IPS DF 6.9 (cell line): ENCODE results near the gene GULP1.

Experiments used
- DNase-seq: peaks from one replicate; pipeline ENCODE4 v3.0.0-alpha.2; 2013; ENCODE audit warnings: low read depth, low spot score
- H3K27ac ChIP-seq: one replicate; pipeline ENCODE4 v1.5.1; 2013; ENCODE audit warnings: low read length, control low read depth
- H3K27me3 ChIP-seq: 2 replicates; pipeline ENCODE4 v1.6.1; 2013; ENCODE audit warnings: mild to moderate bottlenecking, low read length; ENCODE audit not compliant: control insufficient read depth, insufficient read depth
- H3K36me3 ChIP-seq: 2 replicates; pipeline ENCODE4 v1.6.1; 2013; ENCODE audit warnings: low read length; ENCODE audit not compliant: control insufficient read depth, insufficient read depth
- H3K4me1 ChIP-seq: 2 replicates; pipeline ENCODE4 v1.6.1; 2013; ENCODE audit warnings: low read length; ENCODE audit not compliant: control insufficient read depth, insufficient read depth
- H3K4me3 ChIP-seq: 2 replicates; pipeline ENCODE4 v1.5.1; 2013; ENCODE audit warnings: mild to moderate bottlenecking, low read length
- H3K9me3 ChIP-seq: 2 replicates; pipeline ENCODE4 v1.6.1; 2013; ENCODE audit warnings: low read length, inconsistent platforms; ENCODE audit not compliant: control insufficient read depth, insufficient read depth
- WGBS: extraction: QIAGEN DNeasy Blood & Tissue Kit; methylation state at CpG from one replicate; pipeline ENCODE4 v1.1.7; 2013; ENCODE audit warnings: mixed read lengths, missing lambda C conversion rate; ENCODE audit not compliant: insufficient read length, insufficient coverage; 5-methylcytosine and 5-hydroxymethylcytosine counted together

The GULP1 gene

DNA sequence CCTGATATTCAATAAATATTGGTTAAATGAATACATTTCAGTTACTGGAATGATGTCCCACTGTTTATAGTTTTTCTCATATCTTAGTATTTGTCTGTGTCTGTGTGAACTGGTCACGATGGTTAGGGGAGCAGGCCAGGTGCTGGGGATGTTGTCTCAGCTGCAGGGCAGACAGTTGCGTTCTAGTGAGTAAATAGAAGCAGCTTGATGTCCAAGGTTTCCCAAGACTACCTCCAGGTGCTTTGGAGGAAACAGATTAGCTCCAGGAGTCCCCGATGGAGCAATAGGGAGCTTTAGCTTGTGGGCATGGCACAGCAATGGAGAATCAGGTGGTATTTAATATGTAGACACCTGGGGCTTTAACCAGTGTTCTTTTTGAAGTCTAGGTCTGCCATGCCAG is 75.5 kb downstream of the GULP1 start:
- no peak for DNase-seq
- peaks cover 5% of the 10 kb centered on the region; the same call in 1 of the 2 replicates for H3K4me1 ChIP-seq
- H3K36me3 ChIP-seq = no peaks in the 10 kb centered on the region
- H3K9me3 ChIP-seq = no peaks in the 10 kb centered on the region
- no peaks in the 10 kb centered on the region for H3K27me3 ChIP-seq
- no CpG with 5 or more reads among the region's 3 CpGs for WGBS
- no peak overlapping the region for H3K4me3 ChIP-seq
- H3K27ac ChIP-seq = no peak overlapping the region

DNA sequence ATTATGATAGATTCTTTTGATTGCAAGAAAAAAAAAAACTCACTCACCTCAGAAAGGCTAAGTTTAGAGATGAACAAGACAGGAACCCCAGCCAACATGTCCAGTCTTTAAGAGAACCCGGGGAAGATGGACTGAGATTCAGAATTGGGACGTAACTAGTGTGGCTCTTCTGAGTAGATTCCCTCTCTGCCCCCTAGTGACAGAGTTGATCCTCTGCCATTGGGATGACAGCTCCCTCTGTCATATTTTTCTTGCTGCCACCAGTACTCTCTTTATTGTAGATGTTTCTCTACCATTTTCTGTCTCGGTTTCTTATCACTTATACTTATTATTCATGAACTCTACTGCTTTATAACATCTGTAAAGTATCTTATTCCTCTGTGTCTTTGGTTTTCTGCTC is 77.7 kb downstream of the GULP1 start:
- Histone ChIP-seq H3K36me3 (no peaks in the 10 kb centered on the region), H3K4me3 (no peak overlapping the region), H3K9me3 (no peaks in the 10 kb centered on the region), H3K27ac (no peak overlapping the region), H3K4me1 (peaks cover 5% of the 10 kb centered on the region; the same call in 1 of the 2 replicates), H3K27me3 (no peaks in the 10 kb centered on the region)
- DNase-seq = peak; percentile 25
- no CpG with 5 or more reads among the region's 3 CpGs for WGBS

DNA sequence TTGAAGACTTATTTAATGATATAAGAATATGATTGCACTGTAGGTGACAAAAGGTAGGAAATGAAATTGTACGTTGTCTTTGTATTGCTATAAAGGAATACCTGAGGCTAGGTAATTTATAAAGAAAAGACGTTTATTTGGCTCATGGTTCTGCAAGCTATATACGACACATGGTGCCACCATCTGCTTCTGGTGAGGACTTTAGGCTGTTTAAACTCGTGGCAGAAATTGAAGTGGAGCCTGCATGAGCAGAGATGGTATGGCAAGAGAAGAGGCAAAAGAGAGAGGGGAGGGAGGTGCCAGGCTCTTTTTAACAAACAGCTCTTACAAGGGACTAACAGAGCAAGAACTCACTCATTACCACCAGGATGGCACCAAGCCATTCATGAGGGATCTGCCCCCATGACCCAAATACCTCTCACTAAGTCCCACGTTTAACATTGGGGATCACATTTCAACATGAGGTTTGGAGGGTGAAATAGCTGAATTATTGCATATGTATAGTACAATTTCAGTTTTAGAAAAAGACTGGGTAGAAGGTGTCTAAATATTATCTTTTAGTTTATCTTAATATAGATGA is 86.8 kb downstream of the GULP1 start:
- Histone ChIP-seq H3K27me3 (no peaks in the 10 kb centered on the region), H3K4me3 (no peak overlapping the region), H3K4me1 (no peaks in the 10 kb centered on the region), H3K27ac (no peak overlapping the region), H3K9me3 (no peaks in the 10 kb centered on the region), H3K36me3 (no peaks in the 10 kb centered on the region)
- DNase-seq = no peak
- 100% methylated on average over 1 of the region's 5 CpGs for WGBS

DNA sequence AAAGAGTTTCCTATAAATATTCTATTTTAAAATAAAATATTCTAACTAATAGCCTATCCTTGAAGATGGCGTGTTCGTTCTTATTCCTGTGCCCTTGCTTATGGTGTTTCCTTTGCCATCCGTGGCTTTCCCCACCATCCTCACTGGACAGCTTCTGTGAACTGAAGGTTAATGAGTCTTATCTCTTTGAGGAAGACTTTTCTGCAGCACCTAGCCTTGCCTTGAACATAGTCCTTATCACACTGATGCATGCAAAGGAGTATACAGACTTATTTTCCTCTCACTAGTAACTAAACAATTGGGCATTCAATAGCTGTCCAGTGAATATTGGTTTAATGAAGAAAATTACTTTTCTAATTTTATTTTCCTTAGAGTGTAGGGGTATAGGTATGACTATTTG is 88.1 kb downstream of the GULP1 start:
- no peak overlapping the region for H3K4me3 ChIP-seq
- H3K27ac ChIP-seq = no peak overlapping the region
- H3K36me3 ChIP-seq = peaks cover 8% of the 10 kb centered on the region
- no peak for DNase-seq
- peaks cover 3% of the 10 kb centered on the region; the same call in 1 of the 2 replicates for H3K9me3 ChIP-seq
- no peaks in the 10 kb centered on the region for H3K4me1 ChIP-seq
- no CpG with 5 or more reads among the region's 3 CpGs for WGBS
- no peaks in the 10 kb centered on the region for H3K27me3 ChIP-seq

DNA sequence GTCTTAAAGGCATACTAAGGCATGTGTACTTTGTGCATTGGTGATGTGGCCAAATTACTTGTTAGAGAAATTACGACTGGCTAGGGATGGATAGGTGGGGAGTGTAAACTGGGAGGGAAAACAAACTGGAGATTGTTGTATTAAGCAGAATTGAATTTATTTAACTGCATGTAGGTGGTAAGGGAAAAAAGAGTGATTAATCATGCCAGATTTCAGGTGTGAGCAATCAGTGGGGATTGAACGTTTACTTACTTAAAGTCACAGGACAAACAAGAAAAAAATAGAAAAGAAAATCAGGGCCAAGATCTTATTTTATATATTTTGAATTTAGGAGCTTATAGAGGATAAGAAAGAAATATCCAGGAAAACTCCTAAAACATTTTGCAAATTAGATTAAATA is 88.6 kb downstream of the GULP1 start:
- Histone ChIP-seq H3K4me3 (no peak overlapping the region), H3K36me3 (peaks cover 12% of the 10 kb centered on the region), H3K27me3 (no peaks in the 10 kb centered on the region), H3K9me3 (peaks cover 3% of the 10 kb centered on the region; the same call in 1 of the 2 replicates), H3K4me1 (no peaks in the 10 kb centered on the region), H3K27ac (no peak overlapping the region)
- DNase-seq = no peak
- no CpG with 5 or more reads among the region's 2 CpGs for WGBS

DNA sequence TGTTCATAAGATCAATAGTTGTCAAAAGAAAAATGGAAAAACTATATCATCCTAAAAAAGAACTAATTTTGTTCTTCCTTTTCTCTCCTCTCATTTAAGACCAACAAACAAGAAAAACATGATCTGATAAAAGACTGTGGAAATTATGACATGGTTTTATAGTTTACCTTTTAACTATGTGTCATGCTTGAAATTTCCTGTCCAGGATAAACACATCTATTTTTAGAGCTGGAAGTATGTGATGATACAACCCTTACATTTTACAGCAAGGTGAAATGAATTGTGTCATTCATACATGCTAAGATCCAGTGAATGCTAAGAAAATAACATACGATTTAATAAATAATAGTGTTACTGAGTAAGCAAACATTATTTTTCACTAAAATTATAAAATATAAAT is 89.9 kb downstream of the GULP1 start:
- Histone ChIP-seq H3K27ac (no peak overlapping the region), H3K36me3 (peaks cover 20% of the 10 kb centered on the region), H3K4me1 (no peaks in the 10 kb centered on the region), H3K27me3 (no peaks in the 10 kb centered on the region), H3K4me3 (no peak overlapping the region), H3K9me3 (peaks cover 3% of the 10 kb centered on the region; the same call in 1 of the 2 replicates)
- WGBS = no CpG with 5 or more reads among the region's 1 CpG
- DNase-seq = no peak

DNA sequence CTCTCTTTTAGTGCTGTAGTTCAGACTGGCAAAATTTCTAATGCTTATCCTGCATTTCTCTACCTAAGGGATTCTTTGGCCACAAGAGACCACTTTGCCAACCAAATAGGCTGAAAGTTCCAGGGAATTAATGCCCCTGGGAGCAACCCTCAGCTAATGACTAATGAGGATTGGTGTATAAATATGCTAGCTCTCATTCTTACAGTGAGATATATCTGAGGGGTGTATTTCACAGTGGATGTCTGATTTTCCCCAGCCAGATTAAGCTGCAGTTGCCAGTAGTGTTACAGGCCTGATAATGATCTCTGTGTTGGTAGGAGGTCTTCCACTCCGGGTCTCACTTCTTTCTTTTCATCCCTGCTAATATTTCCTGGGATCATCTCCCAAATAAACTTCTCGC is 90.4 kb downstream of the GULP1 start:
- Histone ChIP-seq H3K9me3 (peaks cover 3% of the 10 kb centered on the region; the same call in 1 of the 2 replicates), H3K27me3 (no peaks in the 10 kb centered on the region), H3K4me1 (no peaks in the 10 kb centered on the region), H3K36me3 (peaks cover 20% of the 10 kb centered on the region), H3K4me3 (no peak overlapping the region), H3K27ac (no peak overlapping the region)
- WGBS = no CpG with 5 or more reads among the region's 2 CpGs
- no peak for DNase-seq

DNA sequence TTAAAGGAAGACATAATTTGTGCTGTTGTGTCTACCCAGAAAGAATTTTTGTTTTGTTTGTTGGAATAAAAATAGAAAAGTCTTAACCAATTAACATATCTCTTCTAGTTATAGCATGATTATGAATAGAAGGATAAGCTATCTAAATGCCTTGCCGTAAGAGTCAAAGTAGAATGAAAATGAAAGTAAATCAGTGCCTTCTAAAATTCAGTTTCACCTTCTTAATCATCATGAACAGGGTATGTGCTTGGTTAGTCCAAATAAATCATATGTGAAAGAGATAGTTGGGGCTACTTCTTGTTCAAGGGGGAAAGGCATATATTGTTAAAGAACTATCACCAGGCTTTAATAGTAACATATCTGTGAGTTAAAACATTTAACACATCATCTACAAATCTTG is 91.5 kb downstream of the GULP1 start:
- H3K27me3 ChIP-seq = no peaks in the 10 kb centered on the region
- DNase-seq = no peak
- WGBS = no CpG with 5 or more reads among the region's 1 CpG
- no peak overlapping the region for H3K4me3 ChIP-seq
- H3K9me3 ChIP-seq = peaks cover 3% of the 10 kb centered on the region; the same call in 1 of the 2 replicates
- H3K4me1 ChIP-seq = no peaks in the 10 kb centered on the region
- peaks cover 20% of the 10 kb centered on the region for H3K36me3 ChIP-seq
- H3K27ac ChIP-seq = no peak overlapping the region

DNA sequence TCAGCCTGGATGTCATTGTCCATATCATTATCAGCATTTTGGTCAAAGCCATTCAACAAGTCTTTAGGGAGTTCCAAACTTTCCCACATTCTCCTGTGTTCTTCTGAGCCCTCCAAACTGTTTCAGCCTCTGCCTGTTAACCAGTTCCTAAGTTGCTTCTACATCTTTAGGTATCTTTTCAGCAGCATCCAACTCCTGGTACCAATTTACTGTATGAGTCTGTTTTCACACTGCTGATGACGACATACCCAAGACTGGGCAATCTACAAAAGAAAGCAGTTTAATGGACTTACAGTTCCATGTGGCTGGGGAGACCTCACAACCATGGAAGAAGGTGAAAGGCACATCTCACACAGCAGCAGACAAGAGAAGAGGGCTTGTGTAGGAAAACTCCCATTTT is 94.2 kb downstream of the GULP1 start:
- peaks cover 23% of the 10 kb centered on the region for H3K36me3 ChIP-seq

DNA sequence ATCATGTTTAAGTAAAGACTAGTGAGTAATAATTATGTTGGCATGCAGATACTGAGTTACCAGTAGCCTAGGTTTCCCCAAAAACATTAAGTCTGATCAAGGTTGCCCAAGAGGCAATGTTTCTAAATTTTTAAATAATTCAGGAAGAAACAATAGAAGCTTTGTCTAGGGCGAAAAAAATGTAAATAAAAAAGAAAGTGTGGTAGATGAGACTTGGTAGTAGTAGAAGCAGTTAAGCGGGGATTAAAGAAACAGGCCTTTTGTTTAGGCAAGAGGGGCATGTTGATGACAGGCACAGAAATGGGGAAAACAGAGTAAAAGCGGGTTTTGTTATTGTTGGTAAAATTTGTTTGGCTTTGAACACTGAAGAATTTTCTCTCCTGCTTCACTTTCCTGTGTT is 97.2 kb downstream of the GULP1 start:
- Histone ChIP-seq H3K27ac (no peak overlapping the region), H3K4me3 (no peak overlapping the region), H3K36me3 (peaks cover 23% of the 10 kb centered on the region), H3K4me1 (no peaks in the 10 kb centered on the region), H3K27me3 (no peaks in the 10 kb centered on the region), H3K9me3 (peaks cover 3% of the 10 kb centered on the region; the same call in 1 of the 2 replicates)
- 100% methylated on average over 2 of the region's 3 CpGs for WGBS
- no peak for DNase-seq

More for the DNA sequence above, 94.2 kb downstream of the GULP1 start:
- Histone ChIP-seq H3K27ac (no peak overlapping the region), H3K27me3 (no peaks in the 10 kb centered on the region), H3K9me3 (peaks cover 3% of the 10 kb centered on the region; the same call in 1 of the 2 replicates), H3K4me1 (no peaks in the 10 kb centered on the region), H3K4me3 (no peak overlapping the region)
- WGBS = no CpG with 5 or more reads among the region's 1 CpG
- DNase-seq = no peak

DNA sequence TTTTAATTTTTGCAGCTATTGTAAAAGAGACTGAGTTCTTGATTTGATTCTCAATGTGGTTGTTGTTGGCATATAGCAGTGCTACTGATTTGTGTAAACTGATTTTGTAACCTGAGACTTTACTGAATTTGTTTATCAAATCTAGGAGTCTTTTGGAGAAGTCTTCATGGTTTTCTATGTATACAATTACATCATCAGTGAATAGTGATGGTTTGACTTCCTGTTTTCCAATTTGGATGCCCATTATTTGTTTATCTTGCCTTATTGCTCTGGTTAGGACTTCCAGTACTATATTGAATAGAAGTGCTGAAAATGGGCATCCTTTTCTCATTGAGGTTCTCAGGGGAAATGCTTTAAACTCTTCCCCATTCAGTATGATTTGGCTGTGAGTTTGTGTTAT is 99.7 kb downstream of the GULP1 start:
- no peaks in the 10 kb centered on the region for H3K9me3 ChIP-seq

More for the DNA sequence above, 99.7 kb downstream of the GULP1 start:
- peaks cover 2% of the 10 kb centered on the region; the same call in 1 of the 2 replicates for H3K36me3 ChIP-seq
- no peak overlapping the region for H3K4me3 ChIP-seq
- no peak for DNase-seq
- H3K4me1 ChIP-seq = peaks cover 5% of the 10 kb centered on the region
- no peaks in the 10 kb centered on the region for H3K27me3 ChIP-seq
- H3K27ac ChIP-seq = no peak overlapping the region
